ENCODE results near the gene RBBP4. TPM values are rescaled to one million over a fixed set of nuclear protein-coding genes. Genes with fewer than 3 reads are reported as not detected.

RBBP4 gene
- total RNA-seq, 4 donors from 2014 or later, result 85.4 to 113 (median 93.2) TPM

DNA sequence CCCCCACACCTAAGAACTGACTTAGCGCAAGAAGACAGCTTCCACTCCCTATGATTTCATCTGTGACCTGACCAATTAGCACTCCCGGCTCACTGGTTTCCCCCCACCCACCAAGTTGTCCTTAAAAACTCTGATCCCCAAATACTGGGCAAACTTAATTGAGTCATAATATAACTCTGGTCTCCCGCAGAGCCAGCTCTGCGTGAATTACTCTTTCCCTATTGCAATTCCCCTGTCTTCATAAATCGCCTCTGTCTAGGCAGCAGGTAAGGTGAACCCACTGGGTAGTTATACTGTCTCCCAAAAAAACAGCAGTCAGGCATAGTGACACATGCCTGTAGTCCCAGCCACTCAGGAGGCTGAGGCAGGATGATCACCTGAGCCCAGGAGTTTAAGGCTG is 37.5 kb upstream of the RBBP4 start:
- no peak for DNase-seq (ENCODE audit: low spot score)
- no peak for ATAC-seq (ENCODE audit: low FRiP score)
- TF ChIP-seq CTCF (IDR thresholded peaks at IDR 0.05), result no peak

- ATAC-seq (ENCODE audit: low FRiP score) (no peak), DNase-seq (ENCODE audit: low spot score) (no peak)
- no peak for TF ChIP-seq CTCF (IDR thresholded peaks at IDR 0.05)
These were observed 32.3 kb upstream of the RBBP4 start for GRCh38 chr1:32618673-32619221.

- no peak for TF ChIP-seq CTCF (IDR thresholded peaks at IDR 0.05)
- ATAC-seq (ENCODE audit: low FRiP score) (no peak), DNase-seq (ENCODE audit: low spot score) (no peak)
These were observed 31.1 kb upstream of the RBBP4 start for GRCh38 chr1:32619701-32620485.

DNA sequence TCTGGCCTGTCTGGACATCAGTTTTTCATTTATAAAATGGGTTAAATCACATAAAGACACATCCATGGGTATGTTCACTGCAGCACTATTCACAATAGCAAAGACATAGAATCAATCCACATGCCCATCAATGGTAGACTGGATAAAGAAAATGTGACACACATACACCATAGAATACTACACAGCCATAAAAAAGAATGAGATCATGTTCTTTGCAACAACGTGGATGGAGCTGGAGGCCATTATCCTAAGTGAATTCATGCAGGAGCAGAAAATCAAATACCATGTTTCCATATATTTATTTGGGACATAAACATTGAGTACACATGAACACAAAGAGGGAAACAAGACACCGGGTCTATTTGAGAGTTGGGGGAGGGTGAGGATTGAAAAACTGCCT is 28.8 kb upstream of the RBBP4 start:
- DNase-seq (ENCODE audit: low spot score), result no peak
- no peak for TF ChIP-seq CTCF (IDR thresholded peaks at IDR 0.05)
- ATAC-seq (ENCODE audit: low FRiP score), result no peak

- ATAC-seq (ENCODE audit: low FRiP score), result no peak
- no peak for TF ChIP-seq CTCF (IDR thresholded peaks at IDR 0.05)
- no peak for DNase-seq (ENCODE audit: low spot score)
These were observed 28.0 kb upstream of the RBBP4 start for GRCh38 chr1:32622806-32623681.

DNA sequence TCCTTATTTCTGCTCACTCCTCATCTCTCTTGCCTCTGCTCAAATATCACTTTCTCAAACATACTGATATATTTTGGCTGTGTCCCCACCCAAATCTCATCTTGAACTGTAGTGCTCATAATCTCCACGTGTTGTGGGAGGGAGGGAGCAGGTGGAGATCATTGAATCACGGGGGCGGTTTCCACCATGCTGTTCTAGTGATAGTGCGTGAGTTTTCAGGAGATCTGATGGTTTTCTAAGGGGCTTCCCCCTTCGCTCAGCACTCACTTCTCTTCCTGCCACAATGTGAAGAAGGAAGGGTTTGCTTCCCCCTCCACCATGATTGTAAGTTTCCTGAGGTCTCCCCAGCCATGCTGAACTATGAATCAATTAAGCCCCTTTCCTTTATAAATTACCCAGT is 27.2 kb upstream of the RBBP4 start:
- DNase-seq (ENCODE audit: low spot score), result no peak
- no peak for ATAC-seq (ENCODE audit: low FRiP score)
- no peak for TF ChIP-seq CTCF (IDR thresholded peaks at IDR 0.05)
